CD4-positive, alpha-beta T cell treated with Interleukin-10 for 1 hour (primary cell): ENCODE results near the gene ZNF771.

Experiments
- DNase-seq: peaks from one replicate; pipeline ENCODE4 v3.0.0-alpha.2; 2020

The ZNF771 gene

GRCh38 chr16:30399435-30400186 lies 7.8 kb upstream of the ZNF771 start:
- no peak for DNase-seq

GRCh38 chr16:30401768-30402425 lies 5.5 kb upstream of the ZNF771 start:
- DNase-seq, result no peak

- DNase-seq, result no peak
These were observed 658 bp upstream of the ZNF771 start for GRCh38 chr16:30406795-30407101.

GRCh38 chr16:30407804-30408534 lies 563 bp downstream of the ZNF771 start:
- DNase-seq, result no peak

- DNase-seq, result peak; percentile 93
These were observed 2.0 kb downstream of the ZNF771 start for GRCh38 chr16:30409125-30410060.

- no peak for DNase-seq
These were observed 5.9 kb downstream of the ZNF771 start for GRCh38 chr16:30413112-30413806.

- DNase-seq, result no peak
These were observed 6.8 kb downstream of the ZNF771 start for GRCh38 chr16:30414159-30414558.

GRCh38 chr16:30416047-30416603 lies 8.7 kb downstream of the ZNF771 start:
- DNase-seq, result no peak

- DNase-seq, result no peak
These were observed 9.5 kb downstream of the ZNF771 start for GRCh38 chr16:30416624-30417528.

GRCh38 chr16:30417529-30418349 lies 10.3 kb downstream of the ZNF771 start:
- DNase-seq, result peak; percentile 91

GRCh38 chr16:30418350-30419181 lies 11.2 kb downstream of the ZNF771 start:
- DNase-seq, result no peak

GRCh38 chr16:30421010-30421409 lies 13.6 kb downstream of the ZNF771 start:
- DNase-seq, result no peak

- no peak for DNase-seq
These were observed 20.6 kb downstream of the ZNF771 start for GRCh38 chr16:30428055-30428454.

- DNase-seq, result no peak
These were observed 21.9 kb downstream of the ZNF771 start for GRCh38 chr16:30429418-30429677.

- DNase-seq, result peak; percentile 99
These were observed 22.4 kb downstream of the ZNF771 start, which contains the start of gene DCTPP1 for GRCh38 chr16:30429678-30430427. Gene DCTPP1, minus strand, starts transcription at chr16:30430030. Its CDS starts 50 bp downstream, at chr16:30429980.

GRCh38 chr16:30430428-30430970 lies 23.1 kb downstream of the ZNF771 start:
- DNase-seq, result no peak

GRCh38 chr16:30434852-30435251 lies 27.4 kb downstream of the ZNF771 start:
- no peak for DNase-seq

- DNase-seq, result no peak
These were observed 30.2 kb downstream of the ZNF771 start for GRCh38 chr16:30437511-30438046.
